Activated CD8-positive, alpha-beta T cell treated with anti-CD3 and anti-CD28 coated beads for 36 hours (primary cell): ENCODE results near the gene MEF2B. TPM values are rescaled to one million over a fixed set of nuclear protein-coding genes. Genes with fewer than 3 reads are reported as not detected.

ENCODE experiments used
- ATAC-seq: fragments of 200-7000 bp; cut with Tn5 transposase; one replicate; pipeline ENCODE4 v1.10.0; 2021; ENCODE audit warnings: mild to moderate bottlenecking, moderate library complexity
- CTCF ChIA-PET: fragments of 350-600 bp; sonication (Branson Sonifier 250); formaldehyde crosslinking; loops from one replicate; lab custom pipeline; 2021; ENCODE audit warnings: antibody characterized with exemption; lab: Charles Lee
- POLR2A ChIA-PET: fragments of 350-600 bp; sonication (Branson Sonifier 250); formaldehyde crosslinking; loops from one replicate; lab custom pipeline; 2021; ENCODE audit warnings: antibody characterized with exemption; lab: Charles Lee
- DNase-seq: peaks from one replicate; pipeline ENCODE4 v3.0.0-alpha.2; 2020
- H3K27ac Mint-ChIP-seq: one replicate; pipeline ENCODE4 v1.8.0; 2021; ENCODE audit warnings: mild to moderate bottlenecking, mixed read lengths
- H3K27me3 Mint-ChIP-seq: one replicate; pipeline ENCODE4 v1.8.0; 2021; ENCODE audit warnings: mixed read lengths
- H3K36me3 Mint-ChIP-seq: one replicate; pipeline ENCODE4 v1.8.0; 2021; ENCODE audit warnings: low read depth, mixed read lengths
- H3K4me1 Mint-ChIP-seq: one replicate; pipeline ENCODE4 v1.8.0; 2021; ENCODE audit warnings: low read depth, mixed read lengths
- H3K4me3 Mint-ChIP-seq: one replicate; pipeline ENCODE4 v1.8.0; 2021; ENCODE audit warnings: mild to moderate bottlenecking, moderate library complexity, mixed read lengths
- H3K9me3 Mint-ChIP-seq: one replicate; pipeline ENCODE4 v1.8.0; 2021; ENCODE audit warnings: mixed read lengths
- CTCF ChIP-seq: fragments of 200-600 bp; IDR thresholded peaks from one replicate; pipeline ENCODE4 v1.8.0; 2022; ENCODE audit warnings: antibody characterized with exemption, mild to moderate bottlenecking
- intact Hi-C: fragments of 100-400 bp; cut with micrococcal nuclease; formaldehyde crosslinking; loops from one replicate; pipeline ENCODE4 v1.10.0; 2022
- total RNA-seq, 2 experiments: library from RNA; stranded (reverse); gene quantifications; one replicate each; pipeline ENCODE4 v1.2.3, GENCODE V29; 2021

The MEF2B gene
- total RNA-seq, 2 experiments from 2014 or later: 1.4 to 2.6 TPM

- Mint-ChIP-seq H3K27ac (no peak overlapping the region), H3K4me1 (peaks cover 27% of the 10 kb centered on the region), H3K9me3 (peaks cover 10% of the 10 kb centered on the region), H3K27me3 (no peaks in the 10 kb centered on the region), H3K4me3 (no peak overlapping the region), H3K36me3 (peaks cover 31% of the 10 kb centered on the region)
- no peak for TF ChIP-seq CTCF
- ChIA-PET CTCF (interaction anchor here (1.7 kb wide), 1 partner anchor 12 kb away, joined by 5 read pairs; no protein-coding TSS in a partner anchor), POLR2A (interaction anchor here (0.6 kb wide), 1 partner anchor 10 kb away, joined by 3 read pairs; no protein-coding TSS in a partner anchor)
- no peak for DNase-seq
- ATAC-seq: no peak
- intact Hi-C loops: no loop called here
Measured at GRCh38 chr19:19133985-19134384, 36.1 kb downstream of the MEF2B start.

- CTCF ChIA-PET: interaction anchor here (1.7 kb wide), 1 partner anchor 13 kb away, joined by 5 read pairs; no protein-coding TSS in a partner anchor
- ATAC-seq: no peak
- intact Hi-C loops: no loop called here
- Mint-ChIP-seq H3K4me3 (no peak overlapping the region), H3K27ac (no peak overlapping the region), H3K4me1 (peaks cover 18% of the 10 kb centered on the region), H3K9me3 (peaks cover 7% of the 10 kb centered on the region), H3K36me3 (peaks cover 32% of the 10 kb centered on the region), H3K27me3 (no peaks in the 10 kb centered on the region)
- POLR2A ChIA-PET: interaction anchor here (0.9 kb wide), 1 partner anchor 64 kb away, joined by 3 read pairs; no protein-coding TSS in a partner anchor
- DNase-seq: no peak
- TF ChIP-seq CTCF: no peak
Measured at GRCh38 chr19:19132912-19133311, 37.2 kb downstream of the MEF2B start.

- H3K36me3 Mint-ChIP-seq: peaks cover 33% of the 10 kb centered on the region
- no peak for TF ChIP-seq CTCF
- no peak for ATAC-seq
Measured at GRCh38 chr19:19131989-19132388, 38.1 kb downstream of the MEF2B start.

GRCh38 chr19:19126102-19126501 lies 44.0 kb downstream of the MEF2B start:
- intact Hi-C loops: no loop called here
- POLR2A ChIA-PET: no interaction called here
- ATAC-seq (no peak), DNase-seq (no peak)
- no peak for TF ChIP-seq CTCF
- H3K4me3 Mint-ChIP-seq: no peak overlapping the region
- no peaks in the 10 kb centered on the region for H3K27me3 Mint-ChIP-seq
- H3K36me3 Mint-ChIP-seq: peaks cover 35% of the 10 kb centered on the region
- CTCF ChIA-PET: no interaction called here
- peaks cover 4% of the 10 kb centered on the region for H3K9me3 Mint-ChIP-seq
- H3K4me1 Mint-ChIP-seq: no peaks in the 10 kb centered on the region
- H3K27ac Mint-ChIP-seq: no peak overlapping the region

More at GRCh38 chr19:19131989-19132388, 38.1 kb downstream of the MEF2B start:
- ChIA-PET CTCF (no interaction called here), POLR2A (interaction anchor here (0.6 kb wide), 1 partner anchor 1291 kb away, joined by 3 read pairs; no protein-coding TSS in a partner anchor)
- Mint-ChIP-seq H3K4me3 (no peak overlapping the region), H3K9me3 (peaks cover 7% of the 10 kb centered on the region), H3K4me1 (peaks cover 9% of the 10 kb centered on the region), H3K27ac (no peak overlapping the region), H3K27me3 (no peaks in the 10 kb centered on the region)
- DNase-seq: no peak
- intact Hi-C loops: no loop called here

GRCh38 chr19:19123386-19123785 lies 46.7 kb downstream of the MEF2B start:
- Mint-ChIP-seq H3K27me3 (no peaks in the 10 kb centered on the region), H3K36me3 (peaks cover 33% of the 10 kb centered on the region), H3K27ac (no peak overlapping the region), H3K4me1 (no peaks in the 10 kb centered on the region), H3K9me3 (peaks cover 4% of the 10 kb centered on the region), H3K4me3 (no peak overlapping the region)
- TF ChIP-seq CTCF: no peak
- intact Hi-C loops: no loop called here
- ChIA-PET POLR2A (interaction anchor here (0.9 to 1.2 kb wide), 3 partner anchors 8 to 25 kb away, joined by 3 read pairs; no protein-coding TSS in a partner anchor), CTCF (no interaction called here)
- DNase-seq (no peak), ATAC-seq (no peak)
